Measurements from ENCODE around the gene TKTL1.
"Not testable (repeated sequence)": the region's sequence is repeated elsewhere in the genome, so short reads cannot be mapped to it uniquely, and the experiment has no call there.

Gene TKTL1

GRCh38 chrX:154263072-154263471, 32.5 kb upstream of the TKTL1 start:
- WGBS (ENCODE audit: extremely low coverage, insufficient coverage, low lambda C conversion rate), result no CpG with 5 or more reads among the region's 6 CpGs
- H2BK120ac ChIP-seq (ENCODE audit: low read depth, low read length), result not testable (repeated sequence)

GRCh38 chrX:154269245-154269644, 26.4 kb upstream of the TKTL1 start:
- not testable (repeated sequence) for DNase-seq; H3K4ac ChIP-seq (ENCODE audit: low read depth, low read length); H2BK120ac ChIP-seq (ENCODE audit: low read depth, low read length); H3K23ac ChIP-seq (ENCODE audit: low read length); H3K56ac ChIP-seq (ENCODE audit: low read length); H3K9ac ChIP-seq (ENCODE audit: low read length); H3K79me1 ChIP-seq (ENCODE audit: low read length); H3K79me2 ChIP-seq (ENCODE audit: control insufficient read depth, insufficient read depth, low read length); H3K4me3 ChIP-seq (ENCODE audit: low read length); H4K5ac ChIP-seq (ENCODE audit: low read length); H2AK5ac ChIP-seq (ENCODE audit: low read length); H3K27me3 ChIP-seq (ENCODE audit: insufficient read depth, low read length, poor library complexity); H4K8ac ChIP-seq (ENCODE audit: low read depth, low read length); H2BK5ac ChIP-seq (ENCODE audit: low read length); H3K18ac ChIP-seq (ENCODE audit: low read length); H3K4me2 ChIP-seq (ENCODE audit: low read length); H3K36me3 ChIP-seq (ENCODE audit: control insufficient read depth, insufficient read depth, low read length); H3K4me1 ChIP-seq (ENCODE audit: control insufficient read depth, low read depth, low read length); H3K27ac ChIP-seq (ENCODE audit: low read depth, low read length); H2BK15ac ChIP-seq (replicated peaks; ENCODE audit: low read depth)
- WGBS (ENCODE audit: extremely low coverage, insufficient coverage, low lambda C conversion rate), result no CpG with 5 or more reads among the region's 3 CpGs

More at GRCh38 chrX:154263072-154263471, 32.5 kb upstream of the TKTL1 start:
- H3K36me3 ChIP-seq (ENCODE audit: control insufficient read depth, insufficient read depth, low read length); H2BK5ac ChIP-seq (ENCODE audit: low read length); H3K4me3 ChIP-seq (ENCODE audit: low read length); H3K23ac ChIP-seq (ENCODE audit: low read length); H3K79me2 ChIP-seq (ENCODE audit: control insufficient read depth, insufficient read depth, low read length); H3K56ac ChIP-seq (ENCODE audit: low read length); H3K9ac ChIP-seq (ENCODE audit: low read length); H3K4me2 ChIP-seq (ENCODE audit: low read length); H3K27ac ChIP-seq (ENCODE audit: low read depth, low read length); H4K8ac ChIP-seq (ENCODE audit: low read depth, low read length); H3K4ac ChIP-seq (ENCODE audit: low read depth, low read length); H2BK15ac ChIP-seq (replicated peaks; ENCODE audit: low read depth); H2AK5ac ChIP-seq (ENCODE audit: low read length); H3K79me1 ChIP-seq (ENCODE audit: low read length); H3K27me3 ChIP-seq (ENCODE audit: insufficient read depth, low read length, poor library complexity); H3K18ac ChIP-seq (ENCODE audit: low read length); DNase-seq; H3K4me1 ChIP-seq (ENCODE audit: control insufficient read depth, low read depth, low read length); H4K5ac ChIP-seq (ENCODE audit: low read length): not testable (repeated sequence)

- not testable (repeated sequence) for H4K5ac ChIP-seq (ENCODE audit: low read length); H3K4me2 ChIP-seq (ENCODE audit: low read length); H3K79me2 ChIP-seq (ENCODE audit: control insufficient read depth, insufficient read depth, low read length); H2BK5ac ChIP-seq (ENCODE audit: low read length); H3K27me3 ChIP-seq (ENCODE audit: insufficient read depth, low read length, poor library complexity); H3K36me3 ChIP-seq (ENCODE audit: control insufficient read depth, insufficient read depth, low read length); H3K27ac ChIP-seq (ENCODE audit: low read depth, low read length); H3K4me3 ChIP-seq (ENCODE audit: low read length); H3K18ac ChIP-seq (ENCODE audit: low read length); H3K4me1 ChIP-seq (ENCODE audit: control insufficient read depth, low read depth, low read length); H3K56ac ChIP-seq (ENCODE audit: low read length); H2AK5ac ChIP-seq (ENCODE audit: low read length); H3K4ac ChIP-seq (ENCODE audit: low read depth, low read length); H2BK120ac ChIP-seq (ENCODE audit: low read depth, low read length); H3K79me1 ChIP-seq (ENCODE audit: low read length); H4K8ac ChIP-seq (ENCODE audit: low read depth, low read length); H3K9ac ChIP-seq (ENCODE audit: low read length); H2BK15ac ChIP-seq (replicated peaks; ENCODE audit: low read depth); DNase-seq; H3K23ac ChIP-seq (ENCODE audit: low read length)
- WGBS (ENCODE audit: extremely low coverage, insufficient coverage, low lambda C conversion rate), result no CpG with 5 or more reads among the region's 23 CpGs
Measured at GRCh38 chrX:154284489-154285338, 10.9 kb upstream of the TKTL1 start.

GRCh38 chrX:154286406-154286805, 9.2 kb upstream of the TKTL1 start:
- not testable (repeated sequence) for H3K56ac ChIP-seq (ENCODE audit: low read length); H2AK5ac ChIP-seq (ENCODE audit: low read length); H2BK15ac ChIP-seq (replicated peaks; ENCODE audit: low read depth); H3K23ac ChIP-seq (ENCODE audit: low read length); H3K79me2 ChIP-seq (ENCODE audit: control insufficient read depth, insufficient read depth, low read length); H3K4ac ChIP-seq (ENCODE audit: low read depth, low read length); H2BK5ac ChIP-seq (ENCODE audit: low read length); H4K5ac ChIP-seq (ENCODE audit: low read length); H3K36me3 ChIP-seq (ENCODE audit: control insufficient read depth, insufficient read depth, low read length); H2BK120ac ChIP-seq (ENCODE audit: low read depth, low read length); H3K4me3 ChIP-seq (ENCODE audit: low read length); H4K8ac ChIP-seq (ENCODE audit: low read depth, low read length); H3K79me1 ChIP-seq (ENCODE audit: low read length); H3K27ac ChIP-seq (ENCODE audit: low read depth, low read length); H3K27me3 ChIP-seq (ENCODE audit: insufficient read depth, low read length, poor library complexity); H3K9ac ChIP-seq (ENCODE audit: low read length); H3K4me1 ChIP-seq (ENCODE audit: control insufficient read depth, low read depth, low read length); DNase-seq; H3K18ac ChIP-seq (ENCODE audit: low read length); H3K4me2 ChIP-seq (ENCODE audit: low read length)
- WGBS (ENCODE audit: extremely low coverage, insufficient coverage, low lambda C conversion rate), result no CpG with 5 or more reads among the region's 10 CpGs

- H3K9ac ChIP-seq (ENCODE audit: low read length), result no peak within 1 kb of the TSS
- no peak within 1 kb of the TSS for H3K27ac ChIP-seq (ENCODE audit: low read depth, low read length)
- no peaks in the 10 kb centered on the region for H3K79me2 ChIP-seq (ENCODE audit: control insufficient read depth, insufficient read depth, low read length)
- no peak for DNase-seq
- no peak within 1 kb of the TSS for H3K4me2 ChIP-seq (ENCODE audit: low read length)
- H4K8ac ChIP-seq (ENCODE audit: low read depth, low read length), result no peak within 1 kb of the TSS
- H2AK5ac ChIP-seq (ENCODE audit: low read length), result no peak within 1 kb of the TSS
- H3K18ac ChIP-seq (ENCODE audit: low read length), result no peak within 1 kb of the TSS
- no peak within 1 kb of the TSS for H3K4me3 ChIP-seq (ENCODE audit: low read length)
- no peak within 1 kb of the TSS for H2BK5ac ChIP-seq (ENCODE audit: low read length)
- no peak within 1 kb of the TSS for H3K23ac ChIP-seq (ENCODE audit: low read length)
- H3K79me1 ChIP-seq (ENCODE audit: low read length), result no peaks in the 10 kb centered on the region
- no peak within 1 kb of the TSS for H4K5ac ChIP-seq (ENCODE audit: low read length)
- H3K27me3 ChIP-seq (ENCODE audit: insufficient read depth, low read length, poor library complexity), result no peaks in the 10 kb centered on the region
- H3K56ac ChIP-seq (ENCODE audit: low read length), result no peak within 1 kb of the TSS
- H3K4me1 ChIP-seq (ENCODE audit: control insufficient read depth, low read depth, low read length), result no peaks in the 10 kb centered on the region
- no peak within 1 kb of the TSS for H3K4ac ChIP-seq (ENCODE audit: low read depth, low read length)
- H2BK120ac ChIP-seq (ENCODE audit: low read depth, low read length), result no peak within 1 kb of the TSS
- no CpG with 5 or more reads among the region's 39 CpGs for whole genome bisulfite sequencing (ENCODE audit: extremely low coverage, insufficient coverage, low lambda C conversion rate)
- H3K36me3 ChIP-seq (ENCODE audit: control insufficient read depth, insufficient read depth, low read length), result no peaks in the 10 kb centered on the region
- no peak within 1 kb of the TSS for H2BK15ac ChIP-seq (replicated peaks; ENCODE audit: low read depth)
Measured at GRCh38 chrX:154294791-154295574, 612 bp upstream of the TKTL1 start, which contains the start of gene TEX28. Gene TEX28 (minus strand): TSS chrX:154295124. CDS start chrX:154292117, 3,007 bp downstream.
